WTC11 (cell line): ENCODE data around the gene AK9. TPM values are rescaled to one million over a fixed set of nuclear protein-coding genes. Genes with fewer than 3 reads are reported as not detected.
A peak's percentile ranks its signal among the peaks of the same experiment; 100 is the strongest.

ENCODE experiments used
- ATAC-seq: fragments of 200-7000 bp; cut with Tn5 transposase; 2 replicates; pipeline ENCODE4 v1.10.0; 2021; ENCODE audit warnings: mild to moderate bottlenecking, moderate library complexity
- CTCF ChIA-PET: fragments of 300-600 bp; sonication (Branson Sonifier 250); formaldehyde crosslinking; loops from one replicate; lab custom pipeline; 2021; ENCODE audit warnings: antibody characterized with exemption; lab: Charles Lee
- POLR2A ChIA-PET: fragments of 350-600 bp; sonication (Branson Sonifier 250); formaldehyde crosslinking; loops from one replicate; lab custom pipeline; 2021; ENCODE audit warnings: antibody characterized with exemption; lab: Charles Lee
- DNase-seq: peaks from one replicate; pipeline ENCODE4 v3.0.0; 2021; ENCODE audit warnings: low spot score
- H3K27ac Mint-ChIP-seq: 2 replicates; pipeline ENCODE4 v1.8.0; 2021; ENCODE audit warnings: mixed read lengths
- H3K27me3 Mint-ChIP-seq: 2 replicates; pipeline ENCODE4 v1.8.0; 2021; ENCODE audit warnings: low read depth, mild to moderate bottlenecking, moderate library complexity, mixed read lengths
- H3K36me3 Mint-ChIP-seq: 2 replicates; pipeline ENCODE4 v1.8.0; 2021; ENCODE audit warnings: mixed read lengths
- H3K4me1 Mint-ChIP-seq: 2 replicates; pipeline ENCODE4 v1.8.0; 2022; ENCODE audit warnings: mixed read lengths
- H3K4me3 Mint-ChIP-seq: 2 replicates; pipeline ENCODE4 v1.8.0; 2021; ENCODE audit warnings: mild to moderate bottlenecking, moderate library complexity, mixed read lengths
- H3K9me3 Mint-ChIP-seq: 2 replicates; pipeline ENCODE4 v1.8.0; 2021; ENCODE audit warnings: mixed read lengths
- AR ChIP-seq: fragments of 250-450 bp; sonication (Bioruptor Pico); IDR thresholded peaks from 2 replicates; pipeline ENCODE4 v1.9.0; 2021; ENCODE audit warnings: mild to moderate bottlenecking
- ATF1 ChIP-seq: sonication (generic); formaldehyde crosslinking; IDR thresholded peaks from 2 replicates; pipeline ENCODE4 v1.8.1; 2023; ENCODE audit warnings: mild to moderate bottlenecking, moderate library complexity, missing genetic modification reagents
- ELF4 ChIP-seq: sonication (generic); formaldehyde crosslinking; IDR thresholded peaks from 2 replicates; pipeline ENCODE4 v1.8.1; 2022; ENCODE audit warnings: low read depth, mild to moderate bottlenecking, moderate library complexity, missing genetic modification reagents
- EMX1 ChIP-seq: fragments of 250-450 bp; sonication (Bioruptor Pico); IDR thresholded peaks from 2 replicates; pipeline ENCODE4 v1.8.0; 2021; ENCODE audit warnings: mild to moderate bottlenecking
- ETV6 ChIP-seq: sonication (generic); formaldehyde crosslinking; IDR thresholded peaks from 2 replicates; pipeline ENCODE4 v1.8.1; 2022; ENCODE audit warnings: mild to moderate bottlenecking, missing genetic modification reagents
- RELA ChIP-seq: sonication (generic); formaldehyde crosslinking; IDR thresholded peaks from 2 replicates; pipeline ENCODE4 v1.8.1; 2022; ENCODE audit warnings: missing genetic modification reagents, mild to moderate bottlenecking, borderline replicate concordance
- RORB ChIP-seq: fragments of 250-450 bp; sonication (Bioruptor Pico); IDR thresholded peaks from 2 replicates; pipeline ENCODE4 v1.9.0; 2021; ENCODE audit warnings: mild to moderate bottlenecking
- SOX15 ChIP-seq: fragments of 250-450 bp; sonication (Bioruptor Pico); IDR thresholded peaks from 2 replicates; pipeline ENCODE4 v1.9.0; 2021; ENCODE audit warnings: mild to moderate bottlenecking
- SP1 ChIP-seq: sonication (generic); formaldehyde crosslinking; conservative IDR thresholded peaks from 2 replicates; pipeline ENCODE4 v1.8.1; 2022; ENCODE audit warnings: missing genetic modification reagents
- TCF7 ChIP-seq: sonication (generic); formaldehyde crosslinking; IDR thresholded peaks from 2 replicates; pipeline ENCODE4 v1.8.0; 2022; ENCODE audit warnings: mild to moderate bottlenecking, low read depth, missing genetic modification reagents, moderate library complexity
- TP53 ChIP-seq: sonication (generic); formaldehyde crosslinking; IDR thresholded peaks from 2 replicates; pipeline ENCODE4 v1.8.1; 2023; ENCODE audit warnings: mild to moderate bottlenecking, missing genetic modification reagents
- total RNA-seq: library from RNA; stranded (reverse); gene quantifications from 3 replicates; pipeline ENCODE4 v1.2.3, GENCODE V29; 2021
- TF ChIP-seq, protein P1 (sequence below): sonication (generic); formaldehyde crosslinking; IDR thresholded peaks from 2 replicates; pipeline ENCODE4 v1.8.1; 2022; ENCODE audit warnings: low read depth, missing genetic modification reagents, borderline replicate concordance
- TF ChIP-seq, protein P2 (sequence below): fragments of 250-450 bp; sonication (Bioruptor Pico); conservative IDR thresholded peaks from 2 replicates; pipeline ENCODE4 v1.9.0; 2021; ENCODE audit warnings: mild to moderate bottlenecking
- TF ChIP-seq, protein P3 (sequence below): sonication (generic); formaldehyde crosslinking; IDR thresholded peaks from 2 replicates; pipeline ENCODE4 v1.8.0; 2022; ENCODE audit warnings: mild to moderate bottlenecking, missing genetic modification reagents
- TF ChIP-seq, protein P4 (sequence below): sonication (generic); formaldehyde crosslinking; IDR thresholded peaks from 2 replicates; pipeline ENCODE4 v1.8.0; 2023; ENCODE audit warnings: missing genetic modification reagents, mild to moderate bottlenecking, borderline replicate concordance
- TF ChIP-seq, protein P5 (sequence below): fragments of 250-450 bp; sonication (Bioruptor Pico); IDR thresholded peaks from 2 replicates; pipeline ENCODE4 v1.8.0; 2021; ENCODE audit warnings: mild to moderate bottlenecking

AK9 gene
- total RNA-seq, 1 experiment from 2014 or later, result 3.7 TPM

DNA sequence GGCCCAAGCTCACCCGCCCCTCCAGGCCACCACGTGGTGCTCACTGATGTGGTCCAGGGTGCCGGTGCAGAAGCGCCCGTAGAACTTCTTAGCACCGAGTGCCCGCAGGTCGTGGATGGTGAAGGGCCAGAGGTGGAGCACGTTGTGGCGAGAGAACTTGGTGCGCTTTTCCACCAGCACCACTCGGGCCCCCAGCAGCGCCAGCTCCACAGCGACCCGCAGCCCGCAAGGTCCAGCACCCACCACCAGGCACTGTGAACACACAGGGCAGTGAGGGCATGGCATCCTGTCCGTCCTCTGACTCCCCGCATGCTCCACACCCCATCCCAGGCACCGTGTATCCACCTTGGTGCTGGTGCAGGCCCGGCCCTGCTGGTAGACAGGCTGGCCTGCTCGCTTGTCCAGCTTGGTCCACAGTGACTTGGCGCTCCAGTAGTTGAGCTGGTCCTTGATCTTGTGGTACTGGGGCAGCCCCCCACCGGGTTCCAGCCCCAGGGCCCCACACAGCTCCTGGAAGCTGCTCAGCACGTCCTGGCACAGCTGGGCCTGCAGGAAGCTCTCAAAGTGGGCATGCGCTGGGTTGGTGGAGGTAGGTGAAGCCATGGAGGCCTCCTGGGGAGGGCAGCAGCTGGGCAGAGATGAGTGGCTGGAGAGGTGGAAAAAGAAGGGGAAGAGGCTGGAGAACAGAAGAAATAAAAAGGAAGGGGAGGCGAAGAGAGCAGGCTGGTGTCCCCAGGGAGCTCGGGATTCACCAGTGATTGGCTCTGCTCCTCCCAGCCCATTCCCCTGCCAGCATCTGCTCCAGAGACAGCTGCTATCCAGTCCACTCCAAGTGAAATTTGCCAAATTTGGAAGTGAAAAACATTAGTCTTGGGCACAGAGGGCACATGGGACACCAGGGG is 237.2 kb downstream of the AK9 start:
- Mint-ChIP-seq H3K27me3 (no peaks in the 10 kb centered on the region; the same call in 1 of the 2 replicates), H3K36me3 (peaks cover 10% of the 10 kb centered on the region; the same call in 1 of the 2 replicates), H3K4me3 (peak overlapping the region; percentile 92), H3K27ac (no peak overlapping the region), H3K4me1 (peaks cover 43% of the 10 kb centered on the region), H3K9me3 (no peaks in the 10 kb centered on the region)
- DNase-seq (no peak), ATAC-seq (no peak)
- TF ChIP-seq ETV6 (CRISPR knock-in tag), result no peak
- TF ChIP-seq RORB (CRISPR knock-in tag), result no peak
- TF ChIP-seq, protein P1, sequence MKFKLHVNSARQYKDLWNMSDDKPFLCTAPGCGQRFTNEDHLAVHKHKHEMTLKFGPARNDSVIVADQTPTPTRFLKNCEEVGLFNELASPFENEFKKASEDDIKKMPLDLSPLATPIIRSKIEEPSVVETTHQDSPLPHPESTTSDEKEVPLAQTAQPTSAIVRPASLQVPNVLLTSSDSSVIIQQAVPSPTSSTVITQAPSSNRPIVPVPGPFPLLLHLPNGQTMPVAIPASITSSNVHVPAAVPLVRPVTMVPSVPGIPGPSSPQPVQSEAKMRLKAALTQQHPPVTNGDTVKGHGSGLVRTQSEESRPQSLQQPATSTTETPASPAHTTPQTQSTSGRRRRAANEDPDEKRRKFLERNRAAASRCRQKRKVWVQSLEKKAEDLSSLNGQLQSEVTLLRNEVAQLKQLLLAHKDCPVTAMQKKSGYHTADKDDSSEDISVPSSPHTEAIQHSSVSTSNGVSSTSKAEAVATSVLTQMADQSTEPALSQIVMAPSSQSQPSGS (CRISPR knock-in tag), result no peak
- TF ChIP-seq SOX15, result no peak
- no peak for TF ChIP-seq RELA
- TF ChIP-seq TP53 (CRISPR knock-in tag), result no peak
- TF ChIP-seq, protein P2, sequence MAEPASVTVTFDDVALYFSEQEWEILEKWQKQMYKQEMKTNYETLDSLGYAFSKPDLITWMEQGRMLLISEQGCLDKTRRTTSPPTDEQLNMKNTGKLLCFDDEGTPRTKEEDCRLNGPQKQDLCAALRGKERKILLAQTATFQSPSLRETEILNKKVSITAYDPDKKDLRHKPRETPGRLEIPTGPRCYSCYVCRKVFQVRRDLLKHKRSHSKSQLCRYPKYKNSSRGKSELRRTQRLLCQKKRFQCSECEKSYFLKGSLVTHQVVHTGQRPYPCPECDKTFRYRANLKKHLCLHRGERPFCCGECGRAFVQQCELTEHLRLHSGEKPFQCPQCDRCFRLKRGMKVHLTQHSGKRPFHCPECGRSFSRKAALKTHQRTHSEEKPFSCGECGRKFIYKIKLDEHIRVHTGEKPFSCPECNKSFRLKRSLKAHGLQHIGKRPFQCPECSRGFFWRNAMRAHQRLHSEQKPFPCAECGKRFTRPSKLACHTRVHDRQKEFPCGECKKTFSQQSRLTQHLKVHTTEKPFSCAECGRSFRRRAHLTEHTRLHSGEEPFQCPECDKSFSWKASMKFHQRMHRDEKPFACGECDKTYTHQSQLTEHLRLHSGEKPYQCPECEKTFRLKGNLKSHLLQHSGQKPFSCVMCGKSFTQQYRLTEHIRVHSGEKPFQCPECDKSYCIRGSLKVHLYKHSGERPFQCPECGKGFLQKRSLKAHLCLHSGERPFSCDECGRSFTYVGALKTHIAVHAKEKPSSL (CRISPR knock-in tag), result no peak
- TF ChIP-seq, protein P3, sequence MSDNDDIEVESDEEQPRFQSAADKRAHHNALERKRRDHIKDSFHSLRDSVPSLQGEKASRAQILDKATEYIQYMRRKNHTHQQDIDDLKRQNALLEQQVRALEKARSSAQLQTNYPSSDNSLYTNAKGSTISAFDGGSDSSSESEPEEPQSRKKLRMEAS, result no peak
- no peak for TF ChIP-seq ATF1 (CRISPR knock-in tag)
- POLR2A ChIA-PET, result interaction anchor here (3.3 kb wide), 1 partner anchor 13 kb away, joined by 13 read pairs; the partner anchor contains the start of genes PPIL6 and SMPD2
- CTCF ChIA-PET, result interaction anchor here (0.9 to 1.2 kb wide), 2 partner anchors 12 to 13 kb away, joined by 3 to 8 read pairs; partner anchors contain the start of genes PPIL6 and SMPD2

GRCh38 chr6:109453156-109453555 is 237.8 kb downstream of the AK9 start:
- peaks cover 10% of the 10 kb centered on the region; the same call in 1 of the 2 replicates for H3K36me3 Mint-ChIP-seq
- H3K9me3 Mint-ChIP-seq, result no peaks in the 10 kb centered on the region
- ATAC-seq (no peak), DNase-seq (no peak)
- no peak overlapping the region for H3K4me3 Mint-ChIP-seq
- no peak for TF ChIP-seq EMX1
- TF ChIP-seq AR (CRISPR knock-in tag), result no peak
- TF ChIP-seq SP1 (CRISPR knock-in tag), result no peak
- no peak for TF ChIP-seq TP53 (CRISPR knock-in tag)
- no peaks in the 10 kb centered on the region; the same call in 1 of the 2 replicates for H3K27me3 Mint-ChIP-seq
- POLR2A ChIA-PET, result interaction anchor here (3.3 kb wide), 1 partner anchor 12 kb away, joined by 13 read pairs; the partner anchor contains the start of genes PPIL6 and SMPD2
- CTCF ChIA-PET, result interaction anchor here (1.2 kb wide), 1 partner anchor 13 kb away, joined by 8 read pairs; the partner anchor contains the start of genes PPIL6 and SMPD2
- H3K4me1 Mint-ChIP-seq, result peaks cover 38% of the 10 kb centered on the region
- H3K27ac Mint-ChIP-seq, result no peak overlapping the region

GRCh38 chr6:109452181-109452580 is 238.8 kb downstream of the AK9 start:
- ChIA-PET CTCF (interaction anchor here (0.6 kb wide), 1 partner anchor 8 kb away, joined by 3 read pairs; no protein-coding TSS in a partner anchor), POLR2A (no interaction called here)
- Mint-ChIP-seq H3K4me1 (peaks cover 28% of the 10 kb centered on the region), H3K27me3 (no peaks in the 10 kb centered on the region; the same call in 1 of the 2 replicates), H3K9me3 (no peaks in the 10 kb centered on the region), H3K27ac (no peak overlapping the region), H3K36me3 (peaks cover 10% of the 10 kb centered on the region; the same call in 1 of the 2 replicates), H3K4me3 (no peak overlapping the region)
- DNase-seq (no peak), ATAC-seq (no peak)
- TF ChIP-seq, protein P4, sequence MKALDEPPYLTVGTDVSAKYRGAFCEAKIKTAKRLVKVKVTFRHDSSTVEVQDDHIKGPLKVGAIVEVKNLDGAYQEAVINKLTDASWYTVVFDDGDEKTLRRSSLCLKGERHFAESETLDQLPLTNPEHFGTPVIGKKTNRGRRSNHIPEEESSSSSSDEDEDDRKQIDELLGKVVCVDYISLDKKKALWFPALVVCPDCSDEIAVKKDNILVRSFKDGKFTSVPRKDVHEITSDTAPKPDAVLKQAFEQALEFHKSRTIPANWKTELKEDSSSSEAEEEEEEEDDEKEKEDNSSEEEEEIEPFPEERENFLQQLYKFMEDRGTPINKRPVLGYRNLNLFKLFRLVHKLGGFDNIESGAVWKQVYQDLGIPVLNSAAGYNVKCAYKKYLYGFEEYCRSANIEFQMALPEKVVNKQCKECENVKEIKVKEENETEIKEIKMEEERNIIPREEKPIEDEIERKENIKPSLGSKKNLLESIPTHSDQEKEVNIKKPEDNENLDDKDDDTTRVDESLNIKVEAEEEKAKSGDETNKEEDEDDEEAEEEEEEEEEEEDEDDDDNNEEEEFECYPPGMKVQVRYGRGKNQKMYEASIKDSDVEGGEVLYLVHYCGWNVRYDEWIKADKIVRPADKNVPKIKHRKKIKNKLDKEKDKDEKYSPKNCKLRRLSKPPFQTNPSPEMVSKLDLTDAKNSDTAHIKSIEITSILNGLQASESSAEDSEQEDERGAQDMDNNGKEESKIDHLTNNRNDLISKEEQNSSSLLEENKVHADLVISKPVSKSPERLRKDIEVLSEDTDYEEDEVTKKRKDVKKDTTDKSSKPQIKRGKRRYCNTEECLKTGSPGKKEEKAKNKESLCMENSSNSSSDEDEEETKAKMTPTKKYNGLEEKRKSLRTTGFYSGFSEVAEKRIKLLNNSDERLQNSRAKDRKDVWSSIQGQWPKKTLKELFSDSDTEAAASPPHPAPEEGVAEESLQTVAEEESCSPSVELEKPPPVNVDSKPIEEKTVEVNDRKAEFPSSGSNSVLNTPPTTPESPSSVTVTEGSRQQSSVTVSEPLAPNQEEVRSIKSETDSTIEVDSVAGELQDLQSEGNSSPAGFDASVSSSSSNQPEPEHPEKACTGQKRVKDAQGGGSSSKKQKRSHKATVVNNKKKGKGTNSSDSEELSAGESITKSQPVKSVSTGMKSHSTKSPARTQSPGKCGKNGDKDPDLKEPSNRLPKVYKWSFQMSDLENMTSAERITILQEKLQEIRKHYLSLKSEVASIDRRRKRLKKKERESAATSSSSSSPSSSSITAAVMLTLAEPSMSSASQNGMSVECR (CRISPR knock-in tag), result no peak
- no peak for TF ChIP-seq TCF7 (CRISPR knock-in tag)
- TF ChIP-seq ELF4, result no peak
- TF ChIP-seq, protein P5, sequence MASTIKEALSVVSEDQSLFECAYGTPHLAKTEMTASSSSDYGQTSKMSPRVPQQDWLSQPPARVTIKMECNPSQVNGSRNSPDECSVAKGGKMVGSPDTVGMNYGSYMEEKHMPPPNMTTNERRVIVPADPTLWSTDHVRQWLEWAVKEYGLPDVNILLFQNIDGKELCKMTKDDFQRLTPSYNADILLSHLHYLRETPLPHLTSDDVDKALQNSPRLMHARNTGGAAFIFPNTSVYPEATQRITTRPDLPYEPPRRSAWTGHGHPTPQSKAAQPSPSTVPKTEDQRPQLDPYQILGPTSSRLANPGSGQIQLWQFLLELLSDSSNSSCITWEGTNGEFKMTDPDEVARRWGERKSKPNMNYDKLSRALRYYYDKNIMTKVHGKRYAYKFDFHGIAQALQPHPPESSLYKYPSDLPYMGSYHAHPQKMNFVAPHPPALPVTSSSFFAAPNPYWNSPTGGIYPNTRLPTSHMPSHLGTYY, result no peak
